Measurements from ENCODE around the gene MAP3K1.
"Not testable (repeated sequence)": the region's sequence is repeated elsewhere in the genome, so short reads cannot be mapped to it uniquely, and the experiment has no call there.

The MAP3K1 gene

DNA sequence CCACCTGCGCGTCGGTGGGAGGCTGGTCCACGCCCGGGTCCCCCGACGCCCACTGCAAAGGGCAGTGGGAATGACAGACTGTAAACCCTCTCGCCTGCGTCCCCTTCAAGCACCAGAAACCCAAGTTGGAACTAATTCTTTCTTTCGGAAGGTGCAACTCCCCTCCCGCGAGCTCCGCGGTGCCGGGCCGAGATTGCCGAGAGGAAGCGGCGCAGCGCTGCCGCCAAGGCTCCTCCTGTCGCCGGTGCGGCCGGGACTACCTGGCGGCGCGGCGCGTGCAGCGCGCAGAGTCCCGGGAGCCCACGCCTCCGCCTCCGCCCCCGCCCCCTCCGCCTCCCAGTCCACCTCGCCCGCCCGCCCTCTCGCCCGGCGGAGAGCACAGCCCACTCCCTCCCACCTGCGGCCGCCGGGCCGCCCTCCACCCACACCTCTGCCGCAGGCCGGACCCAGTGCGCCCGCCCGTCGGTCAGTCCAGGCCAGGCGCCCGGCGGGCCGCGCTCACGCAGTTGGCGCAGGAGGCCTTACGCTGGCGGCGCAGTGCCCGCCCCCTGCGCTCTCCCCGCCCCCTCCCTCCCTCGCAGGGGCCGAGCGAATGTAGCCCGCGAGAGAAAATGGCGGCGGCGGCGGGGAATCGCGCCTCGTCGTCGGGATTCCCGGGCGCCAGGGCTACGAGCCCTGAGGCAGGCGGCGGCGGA lies at the start of gene MAP3K1:
Gene MAP3K1, plus strand, starts transcription at position 587 of the 695 bp plus-strand sequence. Its CDS starts 25 bp downstream, at position 612.
- no peak for DNase-seq (ENCODE audit: low read depth)
- H3K4me3 ChIP-seq (ENCODE audit: low read depth, low read length): peak within 1 kb of the TSS; percentile 86

DNA sequence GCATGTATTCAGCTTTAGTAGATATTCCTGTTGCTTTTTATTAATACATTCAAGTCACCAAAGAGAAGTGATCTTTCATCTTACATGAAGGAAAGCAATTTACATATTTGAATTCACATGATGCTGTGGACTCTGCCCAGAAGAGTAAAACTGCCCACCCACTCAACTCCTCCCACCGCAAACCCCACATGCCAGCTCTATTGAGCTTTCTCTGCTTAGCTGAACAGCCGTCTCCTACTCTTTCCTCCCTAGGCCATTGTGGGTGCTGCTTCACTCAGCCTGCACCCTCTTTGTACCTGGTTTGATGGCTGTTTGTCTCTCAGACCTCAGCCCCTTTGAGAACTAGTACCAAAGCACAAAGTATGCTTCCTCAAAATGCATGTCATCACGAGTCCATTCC lies 48.4 kb upstream of the MAP3K1 start:
- no peak overlapping the region for H3K4me3 ChIP-seq (ENCODE audit: low read depth, low read length)
- no peak for DNase-seq (ENCODE audit: low read depth)

DNA sequence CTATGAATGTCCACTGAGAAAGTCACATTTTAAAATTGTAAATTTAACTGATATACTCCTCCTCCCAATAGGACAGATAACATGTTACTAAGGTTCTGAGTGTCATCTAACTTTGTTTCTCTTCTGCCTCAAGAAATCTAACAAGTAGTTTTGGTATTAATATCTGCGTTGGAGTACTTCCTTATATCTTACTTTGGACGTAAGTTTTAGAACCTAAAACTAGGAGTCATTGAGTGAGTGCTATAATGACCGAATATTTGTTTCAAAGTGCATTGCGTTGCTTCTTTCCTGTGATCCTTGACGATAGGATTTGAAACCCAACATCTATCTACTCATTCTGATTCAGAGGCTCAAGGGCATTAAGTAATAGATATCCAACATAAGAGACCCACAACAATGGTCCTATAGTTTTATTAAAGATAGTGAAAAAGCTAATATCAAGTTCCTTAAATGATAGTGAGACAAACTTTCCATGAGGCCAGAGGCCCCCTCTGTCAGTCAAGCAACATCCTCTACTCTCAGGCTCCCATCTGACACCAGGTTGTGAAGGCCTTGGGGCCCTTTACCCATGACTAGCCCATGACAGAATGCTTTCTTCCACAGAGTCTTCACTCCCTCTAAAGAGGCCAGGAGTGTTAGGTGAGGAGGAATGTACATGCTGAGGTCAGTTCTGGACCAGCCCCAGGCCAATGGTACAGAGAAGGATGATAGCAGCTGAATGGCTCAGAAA lies 45.3 kb upstream of the MAP3K1 start:
- DNase-seq (ENCODE audit: low read depth): no peak
- no peak overlapping the region for H3K4me3 ChIP-seq (ENCODE audit: low read depth, low read length)

DNA sequence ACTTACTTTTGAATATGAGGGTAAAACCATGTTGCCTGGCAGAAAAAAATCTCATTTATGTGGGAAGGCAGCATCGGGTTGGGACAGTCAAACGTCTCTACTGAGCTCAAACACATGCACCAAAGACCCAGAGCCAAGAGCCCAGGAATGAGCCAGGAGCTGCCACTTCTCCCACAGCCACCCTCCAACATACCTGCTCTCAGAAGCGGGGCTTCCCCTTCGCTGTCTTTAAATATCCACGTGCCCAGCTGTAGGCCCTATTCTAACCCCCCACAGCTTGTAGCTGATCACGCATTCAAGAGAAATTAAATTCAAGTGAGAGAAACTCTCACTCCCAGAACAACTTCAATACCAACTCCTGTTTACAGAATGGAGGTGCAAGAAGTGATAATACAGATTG lies 42.6 kb upstream of the MAP3K1 start:
- no peak overlapping the region for H3K4me3 ChIP-seq (ENCODE audit: low read depth, low read length)
- DNase-seq (ENCODE audit: low read depth): no peak

DNA sequence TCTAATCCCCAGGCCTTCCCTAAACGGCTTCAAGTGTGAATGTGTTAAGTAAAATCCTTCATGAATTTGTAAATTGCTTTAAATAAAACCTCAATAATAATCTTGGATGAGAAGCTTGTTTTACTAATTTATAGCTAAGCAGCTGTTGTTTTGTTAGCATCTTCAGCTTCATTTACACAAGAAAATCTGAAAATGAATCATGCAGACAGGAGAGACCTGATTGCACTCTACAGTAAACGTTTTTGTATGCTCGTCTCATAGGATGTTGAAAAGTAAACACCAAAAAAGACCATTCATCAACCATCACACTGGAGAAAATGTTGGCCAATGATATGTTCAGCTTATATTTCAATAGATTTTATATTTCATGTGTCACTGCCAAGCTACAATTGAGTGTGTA lies 40.4 kb upstream of the MAP3K1 start:
- no peak for DNase-seq (ENCODE audit: low read depth)
- no peak overlapping the region for H3K4me3 ChIP-seq (ENCODE audit: low read depth, low read length)

DNA sequence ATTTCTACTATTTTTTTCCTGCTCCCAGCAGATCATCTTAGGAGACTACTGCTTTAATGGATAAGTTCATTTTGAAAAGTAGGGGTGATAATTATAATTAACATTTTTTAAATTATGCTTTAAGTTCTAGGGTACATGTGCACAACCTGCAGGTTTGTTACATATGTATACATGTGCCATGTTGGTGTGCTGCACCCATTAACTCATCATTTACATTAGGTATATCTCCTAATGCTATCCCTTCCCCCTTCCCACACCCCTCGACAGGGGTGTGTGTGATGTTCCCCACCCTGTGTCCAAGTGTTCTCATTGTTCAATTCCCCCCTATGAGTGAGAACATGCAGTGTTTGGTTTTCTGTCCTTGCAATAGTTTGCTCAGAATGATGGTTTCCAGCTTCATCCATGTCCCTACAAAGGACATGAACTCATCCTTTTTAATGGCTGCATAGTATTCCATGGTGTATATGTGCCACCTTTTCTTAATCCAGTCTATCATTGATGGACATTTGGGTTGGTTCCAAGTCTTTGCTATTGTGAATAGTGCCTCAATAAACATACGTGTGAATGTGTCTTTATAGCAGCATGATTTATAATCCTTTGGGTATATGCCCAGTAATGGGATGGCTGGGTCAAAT lies 39.0 kb upstream of the MAP3K1 start:
- DNase-seq (ENCODE audit: low read depth); H3K4me3 ChIP-seq (ENCODE audit: low read depth, low read length): not testable (repeated sequence)

DNA sequence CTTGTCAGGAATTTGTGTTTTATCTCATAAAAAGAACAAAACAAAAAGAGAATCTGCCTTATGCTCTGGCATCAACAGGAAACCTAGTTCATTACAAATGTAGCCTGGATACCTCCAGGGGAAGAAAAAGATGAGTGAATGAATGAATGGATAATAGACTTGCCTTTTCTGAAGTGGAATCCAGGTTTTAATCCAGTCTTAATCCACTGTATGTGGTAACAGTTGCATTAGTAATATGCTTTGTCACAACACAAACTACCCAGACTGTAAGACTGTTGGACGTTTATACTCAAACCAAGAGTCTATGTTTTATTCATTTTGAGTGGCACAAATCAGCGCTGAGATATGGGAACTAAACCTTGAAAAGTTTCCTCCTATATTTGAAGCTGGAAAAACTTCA lies 32.1 kb upstream of the MAP3K1 start:
- no peak overlapping the region for H3K4me3 ChIP-seq (ENCODE audit: low read depth, low read length)
- DNase-seq (ENCODE audit: low read depth): no peak

DNA sequence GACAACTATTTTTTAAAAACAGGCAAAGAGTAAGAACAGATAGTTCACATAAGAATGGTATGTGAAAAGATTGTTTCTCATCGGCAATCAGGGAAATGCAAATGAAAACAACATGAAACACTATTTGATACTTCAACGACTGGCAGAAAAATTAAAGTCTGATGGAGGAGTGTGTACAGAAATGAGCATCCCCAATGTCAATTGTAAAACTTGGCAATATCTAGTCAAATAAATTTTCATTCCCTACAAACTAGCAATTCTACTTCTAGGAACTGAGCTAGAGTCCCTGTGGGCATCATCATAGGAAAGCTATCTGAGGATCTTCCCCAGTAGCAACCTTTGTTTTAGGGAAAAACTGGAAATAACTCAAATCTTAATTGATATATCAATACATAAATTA lies 29.0 kb upstream of the MAP3K1 start:
- no peak for DNase-seq (ENCODE audit: low read depth)
- H3K4me3 ChIP-seq (ENCODE audit: low read depth, low read length): no peak overlapping the region

DNA sequence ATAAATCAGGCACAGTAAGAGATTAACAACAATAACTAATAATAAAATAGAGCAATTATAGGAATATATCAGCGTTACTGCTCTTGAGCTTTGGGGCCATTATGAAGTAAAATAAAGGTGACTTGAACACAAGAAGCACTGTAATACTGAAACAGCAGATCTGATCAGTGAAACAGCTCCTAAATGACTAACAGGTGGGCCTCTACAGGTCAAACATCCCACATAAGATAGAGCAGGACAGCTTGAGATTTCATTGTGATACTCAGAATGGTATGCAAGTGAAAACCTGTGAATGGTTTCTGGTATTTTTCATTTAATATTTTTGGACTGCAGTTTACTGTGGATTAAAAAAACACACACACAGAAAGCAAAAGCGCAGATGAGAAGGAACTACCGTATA lies 24.0 kb upstream of the MAP3K1 start:
- DNase-seq (ENCODE audit: low read depth): no peak

DNA sequence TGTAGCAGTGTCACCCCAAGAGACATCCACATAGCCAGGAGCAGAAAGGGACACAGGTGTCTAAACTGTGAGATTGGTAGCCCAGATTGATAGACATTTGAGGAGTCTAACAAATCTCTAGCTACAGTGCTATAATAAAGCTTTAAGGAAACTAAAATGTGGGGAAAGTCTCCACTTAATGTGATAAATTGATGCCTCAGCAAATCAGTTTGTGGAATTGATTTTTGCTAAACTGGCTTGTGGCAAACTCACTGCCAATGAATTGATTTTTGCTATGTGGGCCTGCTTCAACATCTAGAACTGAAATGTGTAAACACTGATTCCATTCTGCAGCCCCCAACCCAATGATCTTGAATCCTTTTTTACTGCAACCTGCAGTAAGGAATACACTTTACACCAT lies 16.8 kb upstream of the MAP3K1 start:
- DNase-seq (ENCODE audit: low read depth): no peak

More for the DNA sequence above, 24.0 kb upstream of the MAP3K1 start:
- no peak overlapping the region for H3K4me3 ChIP-seq (ENCODE audit: low read depth, low read length)

DNA sequence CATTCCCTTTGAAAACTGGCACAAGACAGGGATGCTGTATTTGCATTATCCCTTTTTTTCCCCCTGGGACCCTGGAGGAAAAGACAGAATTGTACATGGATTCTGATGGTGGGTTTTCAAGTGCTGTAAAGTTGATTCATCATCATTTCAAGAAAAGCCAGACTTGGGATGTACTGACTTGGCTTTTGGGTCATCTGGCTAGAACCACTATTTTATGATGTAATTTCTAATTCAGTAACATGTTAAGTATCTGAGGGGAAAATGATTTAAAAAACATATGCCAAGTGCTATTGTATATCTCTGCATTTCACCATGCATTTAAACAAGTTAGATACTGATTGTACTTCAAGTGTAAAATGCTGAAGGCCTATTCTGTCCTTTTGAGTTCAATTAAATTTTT lies 15.2 kb upstream of the MAP3K1 start:
- no peak for DNase-seq (ENCODE audit: low read depth)
- H3K4me3 ChIP-seq (ENCODE audit: low read depth, low read length): no peak overlapping the region

More for the DNA sequence above, 16.8 kb upstream of the MAP3K1 start:
- no peak overlapping the region for H3K4me3 ChIP-seq (ENCODE audit: low read depth, low read length)

DNA sequence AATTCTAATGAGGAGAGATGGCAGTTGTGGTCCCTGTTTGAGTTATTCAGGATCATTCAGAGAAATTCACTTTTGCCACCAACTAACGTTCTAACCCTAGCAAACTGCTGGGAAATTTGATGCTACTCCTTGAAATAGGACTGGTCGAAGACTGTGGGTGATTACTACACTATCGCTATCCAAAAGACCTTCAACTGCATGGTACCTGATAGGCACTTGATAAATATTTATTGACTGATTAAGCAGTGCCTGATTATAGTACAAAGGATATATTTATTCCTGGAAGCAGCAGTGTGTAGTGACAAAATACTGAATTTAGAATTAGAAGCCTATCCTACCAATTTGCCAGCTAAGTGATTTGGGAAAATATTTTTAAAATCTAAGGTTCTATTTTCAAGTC lies 14.1 kb upstream of the MAP3K1 start:
- no peak for DNase-seq (ENCODE audit: low read depth)
- no peak overlapping the region for H3K4me3 ChIP-seq (ENCODE audit: low read depth, low read length)

DNA sequence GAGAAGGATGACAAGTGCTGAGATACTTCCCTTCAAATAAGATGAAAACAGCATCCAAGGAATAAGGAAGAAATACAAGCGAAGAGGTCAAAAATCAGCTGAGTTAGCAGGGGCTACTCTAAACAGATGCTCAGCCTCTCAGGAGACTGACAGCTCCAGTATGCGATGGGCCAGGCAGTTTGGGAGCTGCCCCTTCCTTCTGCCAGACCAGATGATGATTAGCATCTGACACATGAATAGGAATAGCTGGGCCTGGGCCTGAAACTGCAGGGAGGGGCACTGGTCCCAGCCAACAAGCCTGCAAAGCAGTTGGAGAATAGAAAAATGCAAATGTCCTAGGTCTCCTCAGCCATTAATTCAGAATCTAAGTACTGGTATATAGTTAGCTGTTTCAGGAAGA lies 13.1 kb upstream of the MAP3K1 start:
- no peak overlapping the region for H3K4me3 ChIP-seq (ENCODE audit: low read depth, low read length)
- DNase-seq (ENCODE audit: low read depth): no peak

DNA sequence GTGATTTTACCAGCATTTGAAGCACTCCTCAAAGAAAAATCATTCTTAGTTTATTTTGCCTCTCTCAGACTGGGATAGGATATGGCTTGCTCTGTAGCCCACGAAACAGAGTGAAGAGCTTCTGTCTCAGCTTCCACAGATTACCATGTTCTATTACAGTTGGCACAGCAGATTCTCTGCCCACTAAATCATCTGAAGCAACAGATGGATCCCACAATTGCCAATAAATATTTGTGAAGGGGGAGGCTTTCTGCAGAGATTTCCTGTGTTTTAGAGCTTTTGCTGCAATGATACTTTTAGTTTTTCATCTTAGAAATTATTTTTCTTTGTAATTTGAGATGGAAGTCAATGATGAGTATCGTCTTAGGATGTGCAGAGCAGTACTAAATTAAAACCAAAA lies 12.3 kb upstream of the MAP3K1 start:
- H3K4me3 ChIP-seq (ENCODE audit: low read depth, low read length): no peak overlapping the region
- no peak for DNase-seq (ENCODE audit: low read depth)

DNA sequence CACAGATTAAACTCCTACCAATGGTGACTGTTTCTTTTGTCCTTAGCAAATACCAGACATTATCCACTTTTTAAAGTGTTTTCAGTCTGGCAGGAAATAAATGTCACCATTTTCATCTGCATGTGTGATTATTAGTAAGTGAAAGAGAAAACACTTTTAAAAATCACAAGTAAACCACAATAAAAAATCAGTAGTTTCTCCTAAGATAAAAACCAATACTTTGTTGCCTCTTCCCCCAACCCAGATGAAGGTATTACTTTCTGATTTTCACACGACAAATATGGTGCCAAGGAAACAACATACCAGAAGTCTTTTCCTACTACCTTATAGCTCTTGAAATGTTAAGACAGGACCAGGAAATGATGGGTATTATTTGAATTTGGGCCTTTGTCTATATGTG lies 11.5 kb upstream of the MAP3K1 start:
- H3K4me3 ChIP-seq (ENCODE audit: low read depth, low read length): no peak overlapping the region
- no peak for DNase-seq (ENCODE audit: low read depth)

DNA sequence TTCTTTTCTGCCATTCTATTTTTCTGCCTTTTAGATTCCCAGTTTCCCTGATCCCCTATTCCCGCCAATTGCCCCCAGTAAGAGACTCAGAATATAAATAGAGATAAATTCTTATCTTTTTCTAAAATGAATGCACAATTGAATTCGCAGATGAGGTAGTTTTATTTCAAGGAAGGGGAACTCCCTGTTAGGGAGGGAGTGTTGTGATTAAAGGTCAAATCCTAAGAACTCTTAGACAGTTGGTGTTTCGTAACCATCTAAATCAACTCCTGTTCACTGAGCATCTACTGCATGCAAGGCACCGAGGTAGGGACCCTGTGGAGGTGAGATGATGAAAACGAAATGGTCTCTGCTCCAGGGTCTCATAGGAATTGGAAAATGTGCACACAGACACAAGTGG lies 7.7 kb upstream of the MAP3K1 start:
- no peak for DNase-seq (ENCODE audit: low read depth)
- H3K4me3 ChIP-seq (ENCODE audit: low read depth, low read length): no peak overlapping the region

DNA sequence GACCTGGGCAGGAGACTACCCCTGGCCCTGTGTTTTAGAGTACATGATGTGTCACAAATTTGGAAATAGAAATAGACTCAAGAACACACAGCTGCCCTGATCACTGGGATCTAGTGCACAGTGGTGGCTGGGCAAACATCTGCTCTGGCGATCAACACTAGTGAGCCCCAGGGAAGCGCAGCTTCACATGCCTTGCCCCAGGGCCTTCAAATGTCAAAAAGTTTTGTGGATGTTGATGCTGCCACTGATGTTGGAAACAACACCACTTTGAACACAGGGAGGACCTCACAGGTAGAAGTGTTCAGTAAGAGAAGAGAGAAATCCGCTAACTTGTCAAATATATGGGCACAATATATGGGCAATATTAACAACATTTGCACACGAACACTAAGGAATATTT lies 7.1 kb upstream of the MAP3K1 start:
- DNase-seq (ENCODE audit: low read depth): no peak
- no peak overlapping the region for H3K4me3 ChIP-seq (ENCODE audit: low read depth, low read length)

DNA sequence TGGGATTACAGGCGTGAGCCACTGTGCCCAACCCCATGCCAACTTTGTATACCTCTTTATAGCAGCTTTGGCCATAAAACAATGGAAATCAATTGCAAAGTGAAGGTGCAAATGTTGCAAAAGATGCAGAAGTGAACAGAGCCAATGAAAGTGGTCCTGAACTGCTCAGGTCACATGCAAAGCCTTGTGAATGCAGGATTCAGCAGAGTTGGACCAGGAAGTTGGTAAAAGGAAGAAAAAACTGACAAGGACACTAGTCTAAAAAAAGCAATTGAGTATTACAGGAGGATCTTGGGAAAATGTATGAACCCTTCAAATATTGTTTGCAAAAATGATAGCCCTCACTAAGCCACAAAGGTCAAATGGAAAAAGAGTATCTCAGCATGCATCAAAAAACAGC lies 4.5 kb upstream of the MAP3K1 start:
- H3K4me3 ChIP-seq (ENCODE audit: low read depth, low read length): no peak overlapping the region

DNA sequence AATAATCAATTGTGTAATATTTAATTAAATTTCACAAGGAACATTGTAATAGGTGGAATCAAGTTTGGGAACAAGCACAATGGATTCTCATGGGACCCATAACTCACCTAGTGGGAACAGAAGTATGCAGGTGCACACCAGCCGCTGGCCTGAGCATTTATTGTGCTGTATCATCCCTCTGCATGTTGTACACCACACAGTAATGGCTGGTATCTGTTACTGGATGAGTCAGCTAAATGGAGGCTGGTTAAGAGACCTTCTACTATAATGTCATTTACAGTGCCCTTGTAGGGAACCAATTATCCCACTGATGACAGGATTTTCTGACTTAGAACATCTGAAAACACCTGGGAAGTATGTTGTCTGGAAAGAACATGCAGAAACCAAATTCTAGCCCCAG lies 3.2 kb upstream of the MAP3K1 start:
- no peak for DNase-seq (ENCODE audit: low read depth)
- no peak overlapping the region for H3K4me3 ChIP-seq (ENCODE audit: low read depth, low read length)

More for the DNA sequence above, 4.5 kb upstream of the MAP3K1 start:
- DNase-seq (ENCODE audit: low read depth): no peak

DNA sequence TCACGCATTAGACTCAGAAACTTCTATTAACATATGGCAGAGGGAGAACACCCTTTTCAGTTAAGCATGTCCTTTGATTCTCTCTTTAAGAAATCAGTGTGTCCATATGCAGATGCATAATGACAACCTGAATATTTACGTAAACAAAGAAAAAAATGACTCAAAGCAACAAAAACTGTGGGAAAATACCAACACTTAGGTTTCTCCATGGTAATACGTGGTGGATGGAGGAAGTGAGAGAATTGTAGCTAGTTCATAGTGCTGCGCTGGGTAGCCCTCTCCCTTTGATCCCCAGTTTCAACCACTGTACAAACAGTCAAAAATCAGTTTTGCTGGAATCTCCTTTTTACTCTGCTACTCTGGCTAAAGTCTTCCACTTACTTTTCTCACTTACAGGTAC lies 2.0 kb upstream of the MAP3K1 start:
- H3K4me3 ChIP-seq (ENCODE audit: low read depth, low read length): no peak overlapping the region
- DNase-seq (ENCODE audit: low read depth): no peak

All from skeletal muscle cell (primary cell).